ENCODE measurements around the gene NT5C3B.
"Not testable (repeated sequence)": the region's sequence is repeated elsewhere in the genome, so short reads cannot be mapped to it uniquely, and the experiment has no call there.

DNA sequence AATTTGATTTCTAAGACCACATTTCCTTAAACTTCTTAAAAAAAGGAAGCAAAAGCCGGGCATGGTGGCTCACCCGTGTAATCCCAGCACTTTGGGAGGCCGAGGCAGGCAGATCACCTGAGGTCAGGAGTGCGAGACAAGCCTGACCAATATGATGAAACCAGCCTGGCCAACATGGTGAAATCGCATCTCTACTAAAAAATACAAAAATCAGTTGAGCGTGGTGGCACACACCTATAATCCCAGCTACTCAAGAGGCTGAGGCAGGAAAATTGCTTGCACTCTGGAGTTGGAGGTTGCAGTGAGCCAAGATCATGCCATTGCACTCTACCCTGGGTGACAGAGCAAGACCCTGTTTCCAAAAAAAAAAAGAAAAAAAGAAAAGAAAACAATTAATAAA lies 4.7 kb upstream of the NT5C3B start:
- TF ChIP-seq, protein P1, sequence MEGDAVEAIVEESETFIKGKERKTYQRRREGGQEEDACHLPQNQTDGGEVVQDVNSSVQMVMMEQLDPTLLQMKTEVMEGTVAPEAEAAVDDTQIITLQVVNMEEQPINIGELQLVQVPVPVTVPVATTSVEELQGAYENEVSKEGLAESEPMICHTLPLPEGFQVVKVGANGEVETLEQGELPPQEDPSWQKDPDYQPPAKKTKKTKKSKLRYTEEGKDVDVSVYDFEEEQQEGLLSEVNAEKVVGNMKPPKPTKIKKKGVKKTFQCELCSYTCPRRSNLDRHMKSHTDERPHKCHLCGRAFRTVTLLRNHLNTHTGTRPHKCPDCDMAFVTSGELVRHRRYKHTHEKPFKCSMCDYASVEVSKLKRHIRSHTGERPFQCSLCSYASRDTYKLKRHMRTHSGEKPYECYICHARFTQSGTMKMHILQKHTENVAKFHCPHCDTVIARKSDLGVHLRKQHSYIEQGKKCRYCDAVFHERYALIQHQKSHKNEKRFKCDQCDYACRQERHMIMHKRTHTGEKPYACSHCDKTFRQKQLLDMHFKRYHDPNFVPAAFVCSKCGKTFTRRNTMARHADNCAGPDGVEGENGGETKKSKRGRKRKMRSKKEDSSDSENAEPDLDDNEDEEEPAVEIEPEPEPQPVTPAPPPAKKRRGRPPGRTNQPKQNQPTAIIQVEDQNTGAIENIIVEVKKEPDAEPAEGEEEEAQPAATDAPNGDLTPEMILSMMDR (IDR thresholded peaks at IDR 0.05; ENCODE audit: low read length), result not testable (repeated sequence)
- not testable (repeated sequence) for TF ChIP-seq EZH2 (optimal IDR thresholded peaks at IDR 0.05; ENCODE audit: low read depth, low read length)
